BE2C (cell line): ENCODE results near the gene ASGR1.

Source experiments
- DNase-seq: peaks from one replicate; pipeline ENCODE4 v3.0.0-alpha.2; 2020
- H3K27me3 ChIP-seq: fragments of 250-450 bp; sonication (Bioruptor Pico); 2 replicates; pipeline ENCODE4 v1.5.1; 2020; ENCODE audit warnings: mild to moderate bottlenecking
- H3K36me3 ChIP-seq: fragments of 250-450 bp; sonication (Bioruptor Pico); 2 replicates; pipeline ENCODE4 v1.5.1; 2020; ENCODE audit warnings: mild to moderate bottlenecking
- H3K4me1 ChIP-seq: fragments of 250-450 bp; sonication (Bioruptor Pico); 2 replicates; pipeline ENCODE4 v1.5.1; 2020
- H3K4me3 ChIP-seq: 2 replicates; pipeline ENCODE4 v1.5.1; 2011; ENCODE audit warnings: low read depth, low read length
- H3K9me3 ChIP-seq: fragments of 250-450 bp; sonication (Bioruptor Pico); 2 replicates; pipeline ENCODE4 v1.5.1; 2020
- TF ChIP-seq, protein P1 (sequence below): IDR thresholded peaks from 2 replicates; pipeline ENCODE4 v1.5.1; 2012; ENCODE audit warnings: mild to moderate bottlenecking, low read depth, low read length

The ASGR1 gene

GRCh38 chr17:7224110-7224509 lies 44.9 kb upstream of the ASGR1 start:
- H3K4me1 ChIP-seq: no peaks in the 10 kb centered on the region
- no peak for DNase-seq
- H3K9me3 ChIP-seq: no peaks in the 10 kb centered on the region
- no peaks in the 10 kb centered on the region for H3K27me3 ChIP-seq
- H3K4me3 ChIP-seq: no peak overlapping the region
- peaks cover 14% of the 10 kb centered on the region for H3K36me3 ChIP-seq
- TF ChIP-seq, protein P1, sequence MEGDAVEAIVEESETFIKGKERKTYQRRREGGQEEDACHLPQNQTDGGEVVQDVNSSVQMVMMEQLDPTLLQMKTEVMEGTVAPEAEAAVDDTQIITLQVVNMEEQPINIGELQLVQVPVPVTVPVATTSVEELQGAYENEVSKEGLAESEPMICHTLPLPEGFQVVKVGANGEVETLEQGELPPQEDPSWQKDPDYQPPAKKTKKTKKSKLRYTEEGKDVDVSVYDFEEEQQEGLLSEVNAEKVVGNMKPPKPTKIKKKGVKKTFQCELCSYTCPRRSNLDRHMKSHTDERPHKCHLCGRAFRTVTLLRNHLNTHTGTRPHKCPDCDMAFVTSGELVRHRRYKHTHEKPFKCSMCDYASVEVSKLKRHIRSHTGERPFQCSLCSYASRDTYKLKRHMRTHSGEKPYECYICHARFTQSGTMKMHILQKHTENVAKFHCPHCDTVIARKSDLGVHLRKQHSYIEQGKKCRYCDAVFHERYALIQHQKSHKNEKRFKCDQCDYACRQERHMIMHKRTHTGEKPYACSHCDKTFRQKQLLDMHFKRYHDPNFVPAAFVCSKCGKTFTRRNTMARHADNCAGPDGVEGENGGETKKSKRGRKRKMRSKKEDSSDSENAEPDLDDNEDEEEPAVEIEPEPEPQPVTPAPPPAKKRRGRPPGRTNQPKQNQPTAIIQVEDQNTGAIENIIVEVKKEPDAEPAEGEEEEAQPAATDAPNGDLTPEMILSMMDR: no peak

GRCh38 chr17:7223375-7223774 lies 44.2 kb upstream of the ASGR1 start:
- Histone ChIP-seq H3K36me3 (peaks cover 14% of the 10 kb centered on the region), H3K4me1 (no peaks in the 10 kb centered on the region), H3K4me3 (no peak overlapping the region), H3K27me3 (no peaks in the 10 kb centered on the region), H3K9me3 (no peaks in the 10 kb centered on the region)
- DNase-seq: no peak
- TF ChIP-seq, protein P1: no peak

- H3K4me1 ChIP-seq: no peaks in the 10 kb centered on the region
- TF ChIP-seq, protein P1: no peak
- no peak for DNase-seq
- no peaks in the 10 kb centered on the region for H3K9me3 ChIP-seq
- peaks cover 14% of the 10 kb centered on the region for H3K36me3 ChIP-seq
- no peak overlapping the region for H3K4me3 ChIP-seq
- no peaks in the 10 kb centered on the region for H3K27me3 ChIP-seq
These were observed 43.8 kb upstream of the ASGR1 start for GRCh38 chr17:7222972-7223292.

- H3K4me1 ChIP-seq: no peaks in the 10 kb centered on the region
These were observed 43.2 kb upstream of the ASGR1 start for GRCh38 chr17:7222093-7222971.

GRCh38 chr17:7221278-7222092 lies 42.3 kb upstream of the ASGR1 start:
- H3K4me3 ChIP-seq: no peak overlapping the region
- TF ChIP-seq, protein P1: no peak
- H3K36me3 ChIP-seq: peaks cover 14% of the 10 kb centered on the region
- DNase-seq: no peak
- no peaks in the 10 kb centered on the region for H3K9me3 ChIP-seq
- H3K27me3 ChIP-seq: no peaks in the 10 kb centered on the region
- H3K4me1 ChIP-seq: peaks cover under 1% of the 10 kb centered on the region; the same call in 1 of the 2 replicates

More at GRCh38 chr17:7222093-7222971, 43.2 kb upstream of the ASGR1 start:
- TF ChIP-seq, protein P1: no peak
- Histone ChIP-seq H3K36me3 (peaks cover 14% of the 10 kb centered on the region), H3K9me3 (no peaks in the 10 kb centered on the region), H3K4me3 (no peak overlapping the region), H3K27me3 (no peaks in the 10 kb centered on the region)
- DNase-seq: no peak
